ENCODE measurements around the gene VPS37C.
A peak's percentile ranks its signal among the peaks of the same experiment; 100 is the strongest.

The VPS37C gene

GRCh38 chr11:61092908-61093763 is 68.1 kb downstream of the VPS37C start:
- no peak for DNase-seq (ENCODE audit: low read depth)

GRCh38 chr11:61092280-61092766 is 68.9 kb downstream of the VPS37C start:
- peak; percentile 55 for DNase-seq (ENCODE audit: low read depth)

GRCh38 chr11:61091373-61092279 is 69.6 kb downstream of the VPS37C start:
- peak; percentile 51 for DNase-seq (ENCODE audit: low read depth)

DNA sequence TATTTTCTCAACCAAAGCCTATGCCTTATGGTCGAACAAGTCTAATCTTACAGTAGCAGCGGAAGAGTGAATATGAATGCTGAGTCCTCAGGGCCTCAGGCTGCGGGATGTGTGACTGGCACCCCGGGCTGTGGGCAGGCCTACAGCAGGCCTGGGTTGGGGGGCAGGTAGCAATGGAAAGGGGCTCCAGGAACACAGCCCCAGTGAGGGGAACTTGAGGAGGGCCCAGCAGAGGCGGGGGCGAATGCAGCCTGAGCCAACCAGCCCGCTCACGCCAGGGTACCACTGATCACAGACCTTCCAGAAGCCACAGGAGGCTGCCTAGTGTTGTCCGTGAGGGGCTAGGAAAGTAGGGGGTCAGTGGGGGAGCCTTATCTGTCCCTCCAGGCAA is 70.2 kb downstream of the VPS37C start:
- no peak for DNase-seq (ENCODE audit: low read depth)

- DNase-seq (ENCODE audit: low read depth): no peak
These were observed 70.7 kb downstream of the VPS37C start for GRCh38 chr11:61090521-61090920.

- no peak for DNase-seq (ENCODE audit: low read depth)
These were observed 71.3 kb downstream of the VPS37C start for GRCh38 chr11:61089806-61090491.

- no peak for DNase-seq (ENCODE audit: low read depth)
These were observed 73.7 kb downstream of the VPS37C start for GRCh38 chr11:61087426-61088119.

DNA sequence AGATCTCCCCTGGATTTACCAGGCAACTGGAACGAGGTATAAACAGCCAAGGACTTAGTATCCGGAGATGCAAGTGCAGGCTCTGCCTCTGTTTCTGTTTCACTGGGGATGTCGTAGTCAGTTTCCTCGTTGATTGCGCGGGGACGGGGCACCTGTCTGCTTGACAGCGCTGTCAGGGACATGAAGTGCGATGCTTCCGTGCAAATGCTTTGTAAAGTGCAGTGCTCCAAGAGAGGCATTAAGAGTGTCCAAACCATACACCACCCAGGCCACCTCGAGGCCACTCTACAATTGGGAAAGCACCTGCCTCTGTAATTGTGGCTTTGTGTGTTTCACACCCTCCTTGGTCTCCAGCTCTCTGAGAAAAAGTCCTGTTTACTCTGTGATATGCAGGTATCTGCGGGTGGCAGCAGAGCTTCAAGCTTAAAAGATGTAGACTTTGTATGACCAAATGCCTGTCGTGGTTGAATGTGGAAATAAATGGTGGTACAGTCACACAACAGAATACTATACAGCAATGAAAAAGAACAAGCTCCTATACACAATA is 77.6 kb downstream of the VPS37C start:
- peak; percentile 41 for DNase-seq (ENCODE audit: low read depth)

GRCh38 chr11:61082931-61083531 is 78.2 kb downstream of the VPS37C start:
- DNase-seq (ENCODE audit: low read depth): no peak

- no peak for DNase-seq (ENCODE audit: low read depth)
These were observed 79.0 kb downstream of the VPS37C start for GRCh38 chr11:61082062-61082870.

- no peak for DNase-seq (ENCODE audit: low read depth)
These were observed 80.1 kb downstream of the VPS37C start for GRCh38 chr11:61080986-61081590.

DNA sequence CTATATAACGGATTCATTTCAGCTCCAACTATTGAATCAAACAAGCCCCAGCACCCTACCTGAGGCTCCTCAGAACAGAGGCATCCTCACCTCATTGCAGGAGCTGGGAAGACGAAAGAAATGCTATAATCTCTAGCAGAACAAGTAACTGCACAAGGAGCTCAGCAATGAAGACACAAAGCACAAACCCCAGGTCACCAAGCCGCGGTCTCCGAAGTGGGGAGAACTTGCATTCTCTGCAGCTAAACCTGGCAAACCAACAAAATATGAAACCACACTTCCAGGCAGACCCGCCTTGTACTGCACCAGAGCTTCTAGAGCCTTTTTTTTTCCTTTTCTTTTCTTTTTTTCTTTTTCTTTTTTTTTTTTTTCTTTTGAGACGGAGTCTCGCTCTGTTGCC is 80.7 kb downstream of the VPS37C start:
- no peak for DNase-seq (ENCODE audit: low read depth)
